Stimulated activated CD4-positive, alpha-beta T cell treated with anti-CD3 and anti-CD28 coated beads, TNF-alpha, amount 100 ng/mL, for 24 hours (primary cell): ENCODE measurements around the gene PRKCE.

Experiments used
- DNase-seq, 3 experiments: peaks; one replicate each; pipeline ENCODE4 v3.0.0-alpha.2; 2020; ENCODE audit warnings: low read depth in 3 of 3

Gene PRKCE

DNA sequence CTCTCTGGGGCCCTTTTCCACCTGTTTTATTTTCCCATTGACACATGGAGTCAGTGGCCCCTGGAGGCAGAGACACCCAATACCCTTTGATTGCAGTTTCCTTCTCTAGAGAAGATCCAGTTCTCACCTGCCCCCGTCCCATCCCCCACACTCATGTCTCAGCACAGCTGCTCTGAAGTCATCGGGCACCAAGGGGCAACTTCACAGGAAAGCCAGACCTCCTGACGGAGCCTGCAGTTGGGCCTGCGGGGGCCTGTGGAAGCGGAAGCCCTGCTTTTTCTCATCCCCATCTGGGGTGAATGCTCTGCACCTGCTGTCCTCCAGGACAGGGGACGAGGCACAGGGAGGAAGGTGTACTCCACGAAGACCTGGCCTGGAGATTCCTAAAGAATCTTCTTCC lies 337.4 kb downstream of the PRKCE start:
- no peak for DNase-seq

GRCh38 chr2:45990131-45990530 lies 338.7 kb downstream of the PRKCE start:
- DNase-seq: no peak

DNA sequence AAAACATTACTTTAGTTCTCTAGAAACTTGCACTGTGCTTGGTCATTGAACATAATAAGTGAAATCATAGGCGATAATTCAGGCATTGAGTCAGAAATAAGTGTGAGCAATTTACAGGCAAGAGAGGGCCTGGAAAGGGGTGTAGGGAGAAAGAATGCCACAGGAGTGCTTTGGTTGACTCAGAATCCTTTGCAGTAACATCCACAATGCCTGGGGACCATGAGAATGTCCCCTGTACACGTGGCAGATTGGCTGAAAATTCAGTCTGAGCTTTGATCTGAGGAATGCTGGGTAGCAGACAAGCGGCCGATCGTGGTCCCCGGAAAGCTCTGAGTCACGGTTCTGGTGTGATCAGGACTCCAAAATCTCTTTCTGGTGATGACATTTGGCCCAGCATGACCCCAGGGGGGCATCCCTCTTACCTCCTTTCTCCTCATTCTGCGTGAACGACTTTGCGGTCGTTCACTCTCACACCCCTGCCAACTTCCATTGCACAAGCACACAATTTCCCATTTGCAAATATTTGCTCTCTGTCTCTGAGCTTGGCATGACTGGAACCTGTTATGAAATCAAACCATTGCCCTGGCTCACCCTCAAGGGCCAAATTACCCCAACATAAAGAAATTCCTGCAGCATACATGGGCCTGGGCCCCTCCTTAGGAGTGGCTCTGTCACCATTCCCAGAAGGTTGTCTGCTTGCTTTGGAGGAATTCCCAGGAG lies 340.7 kb downstream of the PRKCE start:
- DNase-seq: no peak

GRCh38 chr2:45992741-45993475 lies 341.4 kb downstream of the PRKCE start:
- DNase-seq: no peak

- DNase-seq: peak; percentile 19 to 47 (median 27)
Observed at GRCh38 chr2:45993476-45993991, 342.1 kb downstream of the PRKCE start.

DNA sequence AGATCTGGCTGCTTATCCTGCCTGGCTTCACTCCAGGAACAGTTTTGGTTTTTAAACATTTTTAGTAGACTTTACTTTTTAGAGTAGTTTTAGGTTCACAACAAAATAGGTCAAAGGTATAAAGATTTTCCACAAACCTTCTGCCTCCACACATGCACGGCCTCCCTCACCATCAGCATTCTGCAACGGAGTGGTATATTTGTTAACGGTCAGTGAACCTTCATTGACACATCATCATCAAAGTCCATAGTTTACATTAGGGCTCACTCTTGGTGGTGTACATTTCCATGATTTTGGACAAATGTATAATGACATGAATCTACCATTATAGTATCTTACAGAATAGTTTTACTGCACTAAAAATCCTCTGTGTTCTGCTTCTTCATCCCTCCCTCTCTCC lies 342.6 kb downstream of the PRKCE start:
- DNase-seq: no peak

DNA sequence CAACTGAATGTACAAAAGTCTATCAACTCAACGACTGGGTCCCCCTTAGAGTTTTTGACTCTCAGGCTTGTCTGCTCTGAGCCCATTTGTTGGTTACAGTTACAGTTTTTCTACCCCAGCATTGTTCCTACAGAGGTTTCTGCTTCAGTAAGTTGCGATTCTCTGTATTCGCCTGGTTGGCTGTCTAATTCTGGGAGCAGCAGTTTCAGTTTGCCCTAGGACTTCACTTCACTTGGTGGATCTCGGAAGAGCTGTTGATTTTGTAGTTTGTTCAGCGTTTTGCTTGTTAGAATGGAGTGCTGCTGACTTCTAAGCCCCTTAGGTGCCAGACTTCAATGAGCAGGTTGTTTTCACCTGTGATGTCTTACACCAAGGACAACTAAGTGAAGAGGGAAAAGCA lies 349.2 kb downstream of the PRKCE start:
- DNase-seq: no peak

- no peak for DNase-seq
Observed at GRCh38 chr2:46001290-46001689, 349.8 kb downstream of the PRKCE start.

DNA sequence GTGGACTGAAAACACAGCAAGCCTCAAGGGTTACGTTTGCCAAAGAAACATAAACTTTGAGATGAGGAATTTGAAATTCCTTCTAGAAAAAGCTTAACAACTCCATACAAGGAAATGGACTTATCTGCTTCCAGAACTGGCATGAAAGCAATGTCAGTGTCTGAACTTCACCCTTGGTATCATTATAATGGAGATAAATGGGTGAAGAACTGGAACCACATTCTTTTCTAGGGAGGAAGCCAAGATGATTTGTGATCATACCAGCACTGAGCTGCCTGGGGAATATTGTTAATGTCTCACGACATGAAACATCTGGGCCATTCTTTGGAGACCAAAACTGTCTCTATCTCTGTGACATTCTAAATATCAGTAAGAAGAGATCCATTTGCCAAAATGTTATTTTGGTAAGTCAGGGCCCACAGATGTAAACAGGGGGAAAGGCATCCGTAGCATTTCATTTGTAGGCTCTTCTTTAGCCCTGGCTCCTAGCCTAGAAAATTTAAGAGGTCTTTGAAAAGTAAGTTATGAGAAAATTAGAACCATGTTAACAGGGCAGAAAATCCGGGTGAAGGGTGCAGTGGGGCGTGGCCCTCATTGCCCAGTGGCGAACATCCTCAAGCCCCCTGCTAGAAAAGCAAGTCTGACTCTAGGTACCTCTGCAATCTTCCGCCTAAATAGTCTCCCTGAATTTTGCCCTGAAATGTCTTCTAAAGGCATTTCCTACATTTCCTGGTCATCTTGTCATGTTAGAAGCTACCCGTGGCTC lies 350.4 kb downstream of the PRKCE start:
- no peak for DNase-seq

DNA sequence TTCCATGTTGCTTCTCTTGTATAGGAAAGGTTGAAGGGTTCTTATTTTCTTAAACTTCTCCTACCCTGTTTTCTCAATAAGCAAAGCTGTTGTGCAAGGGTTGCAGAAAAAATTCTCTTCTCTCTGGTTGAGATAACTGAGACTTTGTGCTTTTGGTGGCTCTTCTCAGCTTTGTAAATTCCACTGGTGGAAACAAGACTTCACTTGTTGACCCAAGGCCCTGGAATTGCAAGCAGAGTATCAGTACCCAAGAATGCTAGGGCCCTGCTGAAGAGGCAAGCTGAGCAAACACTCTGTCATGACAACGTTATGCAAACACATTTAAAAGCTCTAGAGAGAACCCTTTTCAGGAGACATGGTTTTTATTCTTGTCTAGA lies 351.0 kb downstream of the PRKCE start:
- DNase-seq: no peak

- DNase-seq: no peak
Observed at GRCh38 chr2:46002947-46003346, 351.5 kb downstream of the PRKCE start.

DNA sequence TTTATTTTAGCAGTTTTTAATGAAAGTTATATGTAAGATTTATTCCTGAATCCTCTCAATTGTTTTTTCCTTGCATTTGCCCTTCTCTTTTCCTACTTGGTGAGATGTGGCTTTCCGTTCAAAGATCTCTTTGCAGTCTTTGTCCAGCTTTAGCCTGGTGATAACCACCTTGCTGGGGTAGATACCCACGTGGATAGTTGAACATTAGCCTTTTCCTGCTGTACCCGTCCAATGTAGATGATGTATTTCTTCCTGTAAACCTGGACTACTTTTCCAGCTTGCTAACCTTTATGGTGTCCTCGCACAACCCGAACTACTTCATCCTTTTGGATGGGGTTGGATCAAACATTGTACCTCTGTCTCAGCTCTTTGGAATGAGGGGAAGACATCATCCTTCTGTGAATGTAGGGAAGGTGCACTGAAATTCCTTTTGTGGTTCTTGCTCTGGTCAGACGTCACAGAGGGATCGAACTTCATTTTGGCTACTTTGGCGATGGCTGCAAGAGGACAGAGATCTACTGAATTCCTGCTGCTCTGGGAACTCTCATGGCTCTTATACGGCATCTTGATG lies 352.5 kb downstream of the PRKCE start:
- no peak for DNase-seq

GRCh38 chr2:46006473-46007025 lies 355.1 kb downstream of the PRKCE start:
- no peak for DNase-seq

- no peak for DNase-seq
Observed at GRCh38 chr2:46007412-46007811, 355.9 kb downstream of the PRKCE start.

GRCh38 chr2:46008091-46008870 lies 356.8 kb downstream of the PRKCE start:
- DNase-seq: no peak

- DNase-seq: no peak
Observed at GRCh38 chr2:46009315-46009714, 357.8 kb downstream of the PRKCE start.

- no peak for DNase-seq
Observed at GRCh38 chr2:46009772-46010171, 358.3 kb downstream of the PRKCE start.

DNA sequence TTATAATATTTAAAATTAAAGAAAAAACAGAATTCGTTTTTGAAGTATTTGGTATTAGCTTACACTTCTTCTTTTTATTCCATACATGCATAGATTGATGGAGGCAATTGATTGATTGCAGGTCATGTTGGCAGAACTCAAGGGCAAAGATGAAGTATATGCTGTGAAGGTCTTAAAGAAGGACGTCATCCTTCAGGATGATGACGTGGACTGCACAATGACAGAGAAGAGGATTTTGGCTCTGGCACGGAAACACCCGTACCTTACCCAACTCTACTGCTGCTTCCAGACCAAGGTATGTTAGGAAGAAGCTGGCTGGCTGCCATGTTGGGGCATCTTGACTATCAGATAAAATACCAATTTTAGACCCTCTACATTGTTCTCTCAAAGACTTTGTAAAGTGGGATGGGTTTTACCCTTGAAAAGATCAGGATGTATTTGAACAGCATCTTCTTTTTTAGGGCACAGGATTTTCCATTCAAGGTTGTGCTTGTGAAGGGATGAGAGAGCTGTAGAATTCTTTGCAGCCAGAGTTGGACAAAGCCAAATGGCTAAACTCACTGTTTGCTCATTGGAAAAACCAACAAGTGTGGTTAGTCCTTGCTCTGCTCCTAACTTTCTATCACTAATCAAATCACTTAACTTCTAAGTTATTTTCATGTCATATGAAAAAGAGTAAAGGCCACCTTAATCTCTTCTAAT lies 358.9 kb downstream of the PRKCE start:
- no peak for DNase-seq

- no peak for DNase-seq
Observed at GRCh38 chr2:46010925-46011490, 359.5 kb downstream of the PRKCE start.

GRCh38 chr2:46012618-46013240 lies 361.3 kb downstream of the PRKCE start:
- no peak for DNase-seq
